Activated CD4-positive, alpha-beta memory T cell treated with anti-CD3 and anti-CD28 coated beads, Interleukin-2, amount 10 ng/mL, durations not matched to agents 7 days and 5 days (primary cell): ENCODE results near the gene CT45A10. TPM values are rescaled to one million over a fixed set of nuclear protein-coding genes. Genes with fewer than 3 reads are reported as not detected.
"Not testable (repeated sequence)": the region's sequence is repeated elsewhere in the genome, so short reads cannot be mapped to it uniquely, and the experiment has no call there.

Source experiments
- CTCF ChIA-PET: fragments of 350-600 bp; sonication (Branson Sonifier 250); formaldehyde crosslinking; loops from one replicate; lab custom pipeline; 2021; ENCODE audit warnings: antibody characterized with exemption, inconsistent platforms; lab: Charles Lee
- POLR2A ChIA-PET: fragments of 350-600 bp; sonication (Branson Sonifier 250); formaldehyde crosslinking; loops from one replicate; lab custom pipeline; 2021; ENCODE audit warnings: antibody characterized with exemption; lab: Charles Lee
- DNase-seq: peaks from one replicate; pipeline ENCODE4 v3.0.0-alpha.2; 2020
- H3K27ac Mint-ChIP-seq: one replicate; pipeline ENCODE4 v1.8.0; 2021; ENCODE audit warnings: mild to moderate bottlenecking, mixed read lengths
- H3K27me3 Mint-ChIP-seq: one replicate; pipeline ENCODE4 v1.8.0; 2021; ENCODE audit warnings: mixed read lengths
- H3K36me3 Mint-ChIP-seq: one replicate; pipeline ENCODE4 v1.8.0; 2021; ENCODE audit warnings: low read depth, mixed read lengths
- H3K4me1 Mint-ChIP-seq: one replicate; pipeline ENCODE4 v1.8.0; 2021; ENCODE audit warnings: mixed read lengths
- H3K4me3 Mint-ChIP-seq: one replicate; pipeline ENCODE4 v1.8.0; 2021; ENCODE audit warnings: mild to moderate bottlenecking, mixed read lengths
- H3K9me3 Mint-ChIP-seq: one replicate; pipeline ENCODE4 v1.8.0; 2021; ENCODE audit warnings: mixed read lengths
- total RNA-seq, 2 experiments: library from RNA; stranded (reverse); gene quantifications; one replicate each; pipeline ENCODE4 v1.2.3, GENCODE V29; 2021

The CT45A10 gene
- not detected for total RNA-seq

GRCh38 chrX:135893294-135893817 is at the start of gene CT45A10, which contains the start of gene SAGE1:
TSS of gene CT45A10 (minus strand) at chrX:135893444. CDS start at chrX:135885344, 8,100 bp downstream.
TSS of gene SAGE1 (plus strand) at chrX:135893716. CDS start at chrX:135896243, 2,527 bp downstream.
- CTCF ChIA-PET, result no interaction called here
- H3K27me3 Mint-ChIP-seq, result no peaks in the 10 kb centered on the region
- no peak within 1 kb of the TSS for H3K4me3 Mint-ChIP-seq
- no peaks in the 10 kb centered on the region for H3K36me3 Mint-ChIP-seq
- no peak within 1 kb of the TSS for H3K27ac Mint-ChIP-seq
- POLR2A ChIA-PET, result no interaction called here
- no peaks in the 10 kb centered on the region for H3K9me3 Mint-ChIP-seq
- no peaks in the 10 kb centered on the region for H3K4me1 Mint-ChIP-seq
- no peak for DNase-seq

- peak; percentile 41 for DNase-seq
- no peaks in the 10 kb centered on the region for H3K36me3 Mint-ChIP-seq
- H3K27ac Mint-ChIP-seq, result no peak overlapping the region
- H3K27me3 Mint-ChIP-seq, result no peaks in the 10 kb centered on the region
- no peaks in the 10 kb centered on the region for H3K9me3 Mint-ChIP-seq
- CTCF ChIA-PET, result interaction anchor here (0.6 kb wide), 1 partner anchor 230 kb away, joined by 3 read pairs; no protein-coding TSS in a partner anchor
- no peaks in the 10 kb centered on the region for H3K4me1 Mint-ChIP-seq
- POLR2A ChIA-PET, result no interaction called here
- H3K4me3 Mint-ChIP-seq, result no peak overlapping the region
Observed at GRCh38 chrX:135931644-135932487, 38.6 kb upstream of the CT45A10 start.

GRCh38 chrX:135927897-135928296 is 34.7 kb upstream of the CT45A10 start:
- H3K36me3 Mint-ChIP-seq, result no peaks in the 10 kb centered on the region
- H3K4me3 Mint-ChIP-seq, result no peak overlapping the region
- H3K27ac Mint-ChIP-seq, result no peak overlapping the region
- no peak for DNase-seq
- H3K27me3 Mint-ChIP-seq, result no peaks in the 10 kb centered on the region
- no peaks in the 10 kb centered on the region for H3K9me3 Mint-ChIP-seq
- CTCF ChIA-PET, result no interaction called here
- POLR2A ChIA-PET, result no interaction called here
- H3K4me1 Mint-ChIP-seq, result no peaks in the 10 kb centered on the region

- H3K9me3 Mint-ChIP-seq, result no peaks in the 10 kb centered on the region
- POLR2A ChIA-PET, result no interaction called here
- no peaks in the 10 kb centered on the region for H3K4me1 Mint-ChIP-seq
- CTCF ChIA-PET, result no interaction called here
- no peaks in the 10 kb centered on the region for H3K36me3 Mint-ChIP-seq
- no peaks in the 10 kb centered on the region for H3K27me3 Mint-ChIP-seq
- DNase-seq, result no peak
- H3K27ac Mint-ChIP-seq, result no peak overlapping the region
- H3K4me3 Mint-ChIP-seq, result no peak overlapping the region
Observed at GRCh38 chrX:135923353-135923752, 30.1 kb upstream of the CT45A10 start.

- H3K36me3 Mint-ChIP-seq, H3K4me1 Mint-ChIP-seq, DNase-seq, H3K27ac Mint-ChIP-seq, H3K9me3 Mint-ChIP-seq, H3K27me3 Mint-ChIP-seq, H3K4me3 Mint-ChIP-seq, POLR2A ChIA-PET, CTCF ChIA-PET: not testable (repeated sequence)
Observed at GRCh38 chrX:135920516-135920915, 27.3 kb upstream of the CT45A10 start.

GRCh38 chrX:135914404-135914803 is 21.2 kb upstream of the CT45A10 start:
- POLR2A ChIA-PET, result no interaction called here
- Mint-ChIP-seq H3K9me3 (no peaks in the 10 kb centered on the region), H3K27me3 (peaks cover 2% of the 10 kb centered on the region), H3K4me1 (no peaks in the 10 kb centered on the region), H3K4me3 (no peak overlapping the region), H3K36me3 (no peaks in the 10 kb centered on the region), H3K27ac (no peak overlapping the region)
- CTCF ChIA-PET, result no interaction called here
- DNase-seq, result no peak

GRCh38 chrX:135910251-135910650 is 17.0 kb upstream of the CT45A10 start:
- POLR2A ChIA-PET, result no interaction called here
- DNase-seq, result no peak
- Mint-ChIP-seq H3K4me3 (no peak overlapping the region), H3K36me3 (no peaks in the 10 kb centered on the region), H3K4me1 (no peaks in the 10 kb centered on the region), H3K27ac (no peak overlapping the region), H3K9me3 (no peaks in the 10 kb centered on the region), H3K27me3 (peaks cover 2% of the 10 kb centered on the region)
- CTCF ChIA-PET, result no interaction called here

GRCh38 chrX:135892781-135893180 is 463 bp downstream of the CT45A10 start:
- no peaks in the 10 kb centered on the region for H3K27me3 Mint-ChIP-seq
- ChIA-PET POLR2A (no interaction called here), CTCF (no interaction called here)
- no peak for DNase-seq
- no peaks in the 10 kb centered on the region for H3K36me3 Mint-ChIP-seq
- H3K4me3 Mint-ChIP-seq, result no peak overlapping the region
- H3K9me3 Mint-ChIP-seq, result no peaks in the 10 kb centered on the region
- H3K4me1 Mint-ChIP-seq, result no peaks in the 10 kb centered on the region
- no peak overlapping the region for H3K27ac Mint-ChIP-seq

GRCh38 chrX:135890087-135890585 is 3.1 kb downstream of the CT45A10 start:
- no peaks in the 10 kb centered on the region for H3K36me3 Mint-ChIP-seq

GRCh38 chrX:135888976-135889375 is 4.3 kb downstream of the CT45A10 start:
- peak; percentile 39 for DNase-seq
- H3K4me1 Mint-ChIP-seq, POLR2A ChIA-PET, H3K36me3 Mint-ChIP-seq, H3K9me3 Mint-ChIP-seq, H3K4me3 Mint-ChIP-seq, H3K27ac Mint-ChIP-seq, CTCF ChIA-PET, H3K27me3 Mint-ChIP-seq: not testable (repeated sequence)

More at GRCh38 chrX:135890087-135890585, 3.1 kb downstream of the CT45A10 start:
- no peaks in the 10 kb centered on the region for H3K27me3 Mint-ChIP-seq
- DNase-seq, result no peak
- no peak overlapping the region for H3K4me3 Mint-ChIP-seq
- CTCF ChIA-PET, result no interaction called here
- H3K9me3 Mint-ChIP-seq, result no peaks in the 10 kb centered on the region
- H3K4me1 Mint-ChIP-seq, result no peaks in the 10 kb centered on the region
- POLR2A ChIA-PET, result no interaction called here
- H3K27ac Mint-ChIP-seq, result no peak overlapping the region

GRCh38 chrX:135888230-135888629 is 5.0 kb downstream of the CT45A10 start:
- H3K9me3 Mint-ChIP-seq, H3K4me1 Mint-ChIP-seq, CTCF ChIA-PET, POLR2A ChIA-PET, H3K4me3 Mint-ChIP-seq, H3K36me3 Mint-ChIP-seq, H3K27me3 Mint-ChIP-seq, H3K27ac Mint-ChIP-seq: not testable (repeated sequence)
- peak; percentile 15 for DNase-seq

- DNase-seq, H3K36me3 Mint-ChIP-seq, CTCF ChIA-PET, H3K9me3 Mint-ChIP-seq, H3K4me1 Mint-ChIP-seq, H3K4me3 Mint-ChIP-seq, H3K27me3 Mint-ChIP-seq, POLR2A ChIA-PET, H3K27ac Mint-ChIP-seq: not testable (repeated sequence)
Observed at GRCh38 chrX:135882741-135883140, 10.5 kb downstream of the CT45A10 start.

GRCh38 chrX:135871712-135872111 is 21.5 kb downstream of the CT45A10 start, which contains the start of gene CT45A9:
TSS of gene CT45A9 (minus strand) at chrX:135871812. CDS start at chrX:135868061, 3,751 bp downstream.
- DNase-seq, CTCF ChIA-PET, H3K27ac Mint-ChIP-seq, H3K9me3 Mint-ChIP-seq, H3K4me1 Mint-ChIP-seq, H3K27me3 Mint-ChIP-seq, POLR2A ChIA-PET, H3K4me3 Mint-ChIP-seq, H3K36me3 Mint-ChIP-seq: not testable (repeated sequence)
